Smooth muscle cell (in vitro differentiated cells): ENCODE measurements around the gene RHD. TPM values are rescaled to one million over a fixed set of nuclear protein-coding genes. Genes with fewer than 3 reads are reported as not detected.
"Not testable (repeated sequence)": the region's sequence is repeated elsewhere in the genome, so short reads cannot be mapped to it uniquely, and the experiment has no call there.

ENCODE experiments used
- DNase-seq: peaks from one replicate; lab custom pipeline; 2025; ENCODE audit not compliant: unreplicated experiment; lab: John Stamatoyannopoulos, UW
- H2AFZ ChIP-seq: fragments of 200-600 bp; sonication (generic); 2 replicates; pipeline ENCODE4 v1.6.0; 2016; ENCODE audit warnings: antibody characterized with exemption, low read depth, mild to moderate bottlenecking
- H3F3A ChIP-seq: fragments of 200-600 bp; sonication (generic); 2 replicates; pipeline ENCODE4 v1.6.0; 2017; ENCODE audit warnings: antibody characterized with exemption, low read depth
- H3K27ac ChIP-seq: fragments of 200-600 bp; sonication (generic); 2 replicates; pipeline ENCODE4 v1.5.1; 2016; ENCODE audit warnings: low read depth, mild to moderate bottlenecking
- H3K27me3 ChIP-seq: fragments of 200-600 bp; sonication (generic); 2 replicates; pipeline ENCODE4 v1.6.1; 2016; ENCODE audit warnings: low read depth, mild to moderate bottlenecking
- H3K36me3 ChIP-seq: fragments of 200-600 bp; sonication (generic); 2 replicates; pipeline ENCODE4 v1.5.1; 2016; ENCODE audit warnings: low read depth
- H3K4me1 ChIP-seq: fragments of 200-600 bp; sonication (generic); 2 replicates; pipeline ENCODE4 v1.5.1; 2016; ENCODE audit warnings: low read depth
- H3K4me2 ChIP-seq: fragments of 200-600 bp; sonication (generic); 2 replicates; pipeline ENCODE4 v1.6.0; 2016; ENCODE audit warnings: mild to moderate bottlenecking
- H3K4me3 ChIP-seq: fragments of 200-600 bp; sonication (generic); 2 replicates; pipeline ENCODE4 v1.5.1; 2016; ENCODE audit warnings: mild to moderate bottlenecking
- H3K79me2 ChIP-seq: fragments of 200-600 bp; sonication (generic); 2 replicates; pipeline ENCODE4 v1.6.0; 2016; ENCODE audit warnings: low read depth, mild to moderate bottlenecking
- H3K9ac ChIP-seq: fragments of 200-600 bp; sonication (generic); 2 replicates; pipeline ENCODE4 v1.6.0; 2016; ENCODE audit warnings: low read depth
- H3K9me3 ChIP-seq: fragments of 200-600 bp; sonication (generic); replicated peaks from 2 replicates; pipeline ENCODE4 v1.5.1; 2016; ENCODE audit warnings: low read depth
- H4K20me1 ChIP-seq: fragments of 200-600 bp; sonication (generic); 2 replicates; pipeline ENCODE4 v1.6.0; 2016; ENCODE audit warnings: low read depth
- WGBS: methylation state at CpG from one replicate; pipeline ENCODE4 v1.1.7; 2016; ENCODE audit warnings: low lambda C conversion rate; 5-methylcytosine and 5-hydroxymethylcytosine counted together
- polyA plus RNA-seq: library from polyadenylated mRNA; unstranded; fragments of >200 nt; fragmentation: Nextera tagmentation; extraction: Ambion mirVana; gene quantifications from 2 replicates; pipeline ENCODE4 v1.2.1, GENCODE V29; 2016
- total RNA-seq: library from RNA; depleted of rRNA; stranded (reverse); fragments of >200 nt; gene quantifications from 2 replicates; pipeline ENCODE4 v1.2.3, GENCODE V29; 2014
- TF ChIP-seq, protein P1 (sequence below): fragments of 200-600 bp; sonication (generic); IDR thresholded peaks from 2 replicates; pipeline ENCODE4 v1.5.1; 2017; ENCODE audit warnings: borderline replicate concordance, mild to moderate bottlenecking, antibody characterized with exemption; ENCODE audit not compliant: insufficient read depth, poor library complexity, severe bottlenecking

Gene RHD
- total and polyA plus RNA-seq, 2 experiments from 2014 or later, result not detected

DNA sequence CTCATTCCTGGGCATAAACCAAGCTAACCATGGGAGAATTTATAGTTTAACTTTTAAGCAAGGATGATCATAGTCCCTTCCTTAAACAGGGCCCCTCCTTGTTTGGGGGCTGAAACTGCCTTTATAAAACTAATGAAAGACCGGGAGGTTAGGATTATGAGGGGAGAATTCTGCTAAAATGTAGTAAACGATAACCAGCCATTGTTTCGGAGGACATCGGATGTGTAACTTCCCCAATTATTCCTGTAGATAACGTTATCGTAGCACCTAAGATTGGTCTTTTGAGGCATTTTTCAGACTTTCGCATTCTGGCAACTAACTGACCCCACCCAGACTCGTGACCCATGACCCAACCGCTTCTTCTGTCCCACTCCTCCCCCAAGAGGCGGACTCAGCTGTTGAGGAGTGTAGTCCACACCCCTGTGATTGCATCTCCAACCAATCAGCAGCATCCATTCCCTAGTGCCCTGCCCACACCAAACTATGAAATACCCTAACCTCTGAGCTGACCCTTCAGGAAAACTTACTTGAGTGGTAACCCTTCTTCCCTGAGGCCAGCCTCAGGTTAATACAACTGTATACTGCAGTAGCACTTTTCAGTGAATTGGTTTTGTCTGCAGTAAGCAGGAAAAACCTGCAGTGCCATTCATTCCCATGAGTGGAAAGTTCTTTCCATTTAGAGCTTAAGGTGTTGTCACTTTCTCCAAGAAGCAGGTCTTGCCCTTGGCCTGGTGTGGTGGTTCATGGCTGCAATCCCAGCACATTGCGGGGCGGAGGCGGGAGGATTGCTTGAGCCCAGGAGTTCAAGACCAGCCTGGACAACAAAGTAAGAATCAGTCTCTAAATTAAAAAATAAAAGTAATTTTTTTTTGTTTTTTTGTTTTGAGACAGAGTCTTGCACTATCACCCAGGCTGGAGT lies 39.2 kb upstream of the RHD start:
- no peak for DNase-seq
- H3F3A ChIP-seq, result peaks cover 26% of the 10 kb centered on the region
- peaks cover 11% of the 10 kb centered on the region for H3K4me1 ChIP-seq
- TF ChIP-seq, protein P1, sequence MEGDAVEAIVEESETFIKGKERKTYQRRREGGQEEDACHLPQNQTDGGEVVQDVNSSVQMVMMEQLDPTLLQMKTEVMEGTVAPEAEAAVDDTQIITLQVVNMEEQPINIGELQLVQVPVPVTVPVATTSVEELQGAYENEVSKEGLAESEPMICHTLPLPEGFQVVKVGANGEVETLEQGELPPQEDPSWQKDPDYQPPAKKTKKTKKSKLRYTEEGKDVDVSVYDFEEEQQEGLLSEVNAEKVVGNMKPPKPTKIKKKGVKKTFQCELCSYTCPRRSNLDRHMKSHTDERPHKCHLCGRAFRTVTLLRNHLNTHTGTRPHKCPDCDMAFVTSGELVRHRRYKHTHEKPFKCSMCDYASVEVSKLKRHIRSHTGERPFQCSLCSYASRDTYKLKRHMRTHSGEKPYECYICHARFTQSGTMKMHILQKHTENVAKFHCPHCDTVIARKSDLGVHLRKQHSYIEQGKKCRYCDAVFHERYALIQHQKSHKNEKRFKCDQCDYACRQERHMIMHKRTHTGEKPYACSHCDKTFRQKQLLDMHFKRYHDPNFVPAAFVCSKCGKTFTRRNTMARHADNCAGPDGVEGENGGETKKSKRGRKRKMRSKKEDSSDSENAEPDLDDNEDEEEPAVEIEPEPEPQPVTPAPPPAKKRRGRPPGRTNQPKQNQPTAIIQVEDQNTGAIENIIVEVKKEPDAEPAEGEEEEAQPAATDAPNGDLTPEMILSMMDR, result no peak
- no peaks in the 10 kb centered on the region for H4K20me1 ChIP-seq
- peak overlapping the region; percentile 96 for H3K4me2 ChIP-seq
- H3K9ac ChIP-seq, result peak overlapping the region; percentile 95
- no peaks in the 10 kb centered on the region for H3K27me3 ChIP-seq
- peak overlapping the region; percentile 90 for H3K27ac ChIP-seq
- H3K36me3 ChIP-seq, result no peaks in the 10 kb centered on the region
- H3K79me2 ChIP-seq, result peaks cover 31% of the 10 kb centered on the region
- peak overlapping the region; percentile 95 for H2AFZ ChIP-seq
- peak overlapping the region; percentile 97 for H3K4me3 ChIP-seq
- no peaks in the 10 kb centered on the region for H3K9me3 ChIP-seq
- 26% methylated on average over 13 of the region's 13 CpGs for WGBS

DNA sequence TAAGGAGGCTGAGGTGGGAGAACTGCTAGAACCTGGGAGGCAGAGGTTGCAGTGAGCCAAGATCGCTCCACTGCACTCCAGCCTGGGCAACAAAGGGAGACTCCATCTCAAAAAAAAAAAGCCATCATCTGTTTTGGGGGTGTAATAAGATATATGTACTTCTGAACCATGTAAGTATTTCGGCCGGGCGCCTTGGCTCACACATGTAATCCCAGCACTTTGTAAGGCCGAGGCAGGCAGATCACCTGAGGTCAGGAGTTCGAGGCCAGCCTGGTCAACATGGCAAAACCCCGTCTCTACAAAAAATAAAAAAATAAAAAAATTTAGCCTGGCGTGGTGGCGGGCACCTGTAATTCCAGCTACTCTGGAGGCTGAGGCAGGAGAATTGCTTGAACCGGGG lies 36.9 kb upstream of the RHD start:
- H3K9ac ChIP-seq, H2AFZ ChIP-seq, H3K4me3 ChIP-seq, H3K27ac ChIP-seq, H4K20me1 ChIP-seq, H3K4me2 ChIP-seq, H3K27me3 ChIP-seq, H3K9me3 ChIP-seq, H3K36me3 ChIP-seq, DNase-seq: not testable (repeated sequence)
- H3K79me2 ChIP-seq, result peaks cover 31% of the 10 kb centered on the region
- H3K4me1 ChIP-seq, result peaks cover 14% of the 10 kb centered on the region
- H3F3A ChIP-seq, result peaks cover 30% of the 10 kb centered on the region
- WGBS, result 97% methylated on average over 10 of the region's 10 CpGs

DNA sequence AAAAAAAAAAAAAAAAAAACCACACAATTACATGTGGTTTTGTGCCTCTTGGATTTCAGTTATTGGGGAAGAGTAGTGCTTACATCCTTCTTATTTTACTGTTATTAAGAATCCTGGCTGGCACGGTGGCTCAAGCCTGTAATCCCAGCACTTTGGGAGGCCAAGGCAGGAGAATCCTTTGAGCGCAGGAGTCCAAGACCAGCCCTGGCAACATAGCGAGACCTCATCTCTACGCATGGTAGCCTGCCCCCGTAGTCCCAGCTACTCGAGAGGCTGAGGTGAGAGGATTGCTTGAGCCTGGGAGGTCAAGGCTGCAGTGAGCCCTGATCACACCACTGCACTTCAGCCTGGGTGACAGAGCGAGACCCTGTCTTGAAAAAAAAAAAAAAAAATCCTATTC lies 36.0 kb upstream of the RHD start:
- not testable (repeated sequence) for DNase-seq, H4K20me1 ChIP-seq, H3K9ac ChIP-seq, H2AFZ ChIP-seq, H3K4me3 ChIP-seq, H3K27me3 ChIP-seq, H3K36me3 ChIP-seq, H3K9me3 ChIP-seq, H3K27ac ChIP-seq
- peaks cover 19% of the 10 kb centered on the region for H3K4me1 ChIP-seq
- H3K4me2 ChIP-seq, result peak overlapping the region; percentile 58
- H3K79me2 ChIP-seq, result peaks cover 26% of the 10 kb centered on the region
- H3F3A ChIP-seq, result peaks cover 36% of the 10 kb centered on the region
- 95% methylated on average over 7 of the region's 7 CpGs for WGBS

DNA sequence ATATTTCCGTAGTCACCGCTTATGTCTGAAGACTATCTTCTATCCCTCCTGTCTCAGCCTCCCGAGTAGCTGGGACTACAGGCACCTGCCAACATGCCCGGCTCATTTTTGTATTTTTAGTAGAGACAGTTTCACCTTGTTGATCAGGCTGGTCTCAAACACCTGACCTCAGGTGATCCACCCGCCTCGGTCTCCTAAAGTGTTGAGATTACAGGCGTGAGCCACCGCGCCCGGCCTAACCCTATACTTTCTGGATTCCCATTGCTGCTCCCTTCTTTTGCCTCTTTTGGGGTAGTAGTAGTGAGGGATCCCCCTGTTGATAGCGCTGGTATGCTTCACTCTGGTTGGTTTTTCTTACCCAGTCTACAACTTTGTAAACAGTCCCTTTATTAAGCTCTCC lies 34.3 kb upstream of the RHD start:
- no peaks in the 10 kb centered on the region for H3K9me3 ChIP-seq
- H3K36me3 ChIP-seq, result peaks cover 8% of the 10 kb centered on the region
- DNase-seq, result no peak
- 98% methylated on average over 11 of the region's 11 CpGs for WGBS
- H3K27me3 ChIP-seq, result no peaks in the 10 kb centered on the region
- TF ChIP-seq, protein P1, result no peak
- no peak overlapping the region for H3K4me2 ChIP-seq
- H3K79me2 ChIP-seq, result peaks cover 15% of the 10 kb centered on the region
- H3F3A ChIP-seq, result peaks cover 40% of the 10 kb centered on the region
- H3K4me1 ChIP-seq, result peaks cover 15% of the 10 kb centered on the region
- H4K20me1 ChIP-seq, result peaks cover 12% of the 10 kb centered on the region
- H3K27ac ChIP-seq, result peak overlapping the region; percentile 59
- no peak overlapping the region for H2AFZ ChIP-seq
- no peak overlapping the region for H3K4me3 ChIP-seq
- H3K9ac ChIP-seq, result no peak overlapping the region
